Neural progenitor cell (in vitro differentiated cells): Measurements from ENCODE around the gene KCNK1.

ENCODE experiments used
- CTCF ChIP-seq: fragments of 200-600 bp; sonication (generic); IDR thresholded peaks from 2 replicates; pipeline ENCODE4 v1.5.1; 2017; ENCODE audit warnings: antibody characterized with exemption, mild to moderate bottlenecking
- EZH2 ChIP-seq: fragments of 200-600 bp; sonication (generic); IDR thresholded peaks from 2 replicates; pipeline ENCODE4 v1.6.1; 2017; ENCODE audit warnings: antibody characterized with exemption, mild to moderate bottlenecking, moderate library complexity
- EZH2phosphoT487 ChIP-seq: fragments of 200-600 bp; sonication (generic); IDR thresholded peaks from 2 replicates; pipeline ENCODE4 v1.6.1; 2017; ENCODE audit warnings: antibody characterized with exemption

GRCh38 chr1:233621923-233622322, 8.0 kb downstream of the KCNK1 start:
- no peak for TF ChIP-seq EZH2phosphoT487
- TF ChIP-seq CTCF, result no peak
- TF ChIP-seq EZH2, result no peak
